Keratinocyte (primary cell): ENCODE results near the gene OR5H1. TPM values are rescaled to one million over a fixed set of nuclear protein-coding genes. Genes with fewer than 3 reads are reported as not detected.
"Not testable (repeated sequence)": the region's sequence is repeated elsewhere in the genome, so short reads cannot be mapped to it uniquely, and the experiment has no call there.

Experiments
- DNase-seq: peaks from one replicate; pipeline ENCODE4 v3.0.0-alpha.2; 2011; ENCODE audit warnings: low read depth, missing footprints, low spot score
- FAIRE-seq: peaks from 2 replicates; lab custom pipeline; 2011; peaks lifted over from hg19 to GRCh38; lab: Jason Lieb, UNC
- H2AFZ ChIP-seq: 2 replicates; pipeline ENCODE4 v1.6.0; 2012; ENCODE audit warnings: low read length, control low read depth, inconsistent platforms; ENCODE audit not compliant: control insufficient read depth
- H3K27ac ChIP-seq: 2 replicates; pipeline ENCODE4 v1.5.1; 2011; ENCODE audit warnings: low read length; ENCODE audit not compliant: control insufficient read depth, insufficient read depth
- H3K27me3 ChIP-seq: 3 replicates; pipeline ENCODE4 v1.6.0; 2011; ENCODE audit warnings: low read length; ENCODE audit not compliant: control insufficient read depth, insufficient read depth; ENCODE audit errors: extremely low read depth
- H3K36me3 ChIP-seq, 2 experiments: 2 replicates in 1 of 2; 3 replicates in 1 of 2; pipeline ENCODE4 v1.5.1; 2011; ENCODE audit warnings: low read length in 2 of 2, mild to moderate bottlenecking in 1 of 2; ENCODE audit not compliant: control insufficient read depth in 2 of 2, insufficient read depth in 2 of 2; ENCODE audit errors: extremely low read depth in 1 of 2
- H3K4me1 ChIP-seq: 3 replicates; pipeline ENCODE4 v1.5.1; 2011; ENCODE audit warnings: low read length; ENCODE audit not compliant: control insufficient read depth, insufficient read depth; ENCODE audit errors: extremely low read depth
- H3K4me2 ChIP-seq: 3 replicates; pipeline ENCODE4 v1.6.0; 2011; ENCODE audit warnings: low read depth, low read length; ENCODE audit not compliant: control insufficient read depth, insufficient read depth; ENCODE audit errors: extremely low read depth
- H3K4me3 ChIP-seq, 3 experiments: fragments of 200-600 bp in 1 of 3; sonication (generic) in 1 of 3; 2 replicates in 2 of 3; 3 replicates in 1 of 3; pipeline ENCODE4 v1.5.1; 2011 to 2016; ENCODE audit warnings: low read length in 3 of 3, mild to moderate bottlenecking in 3 of 3, control low read depth in 2 of 3, inconsistent platforms in 1 of 3, low read depth in 1 of 3, mixed read lengths in 1 of 3, mixed run types in 1 of 3, moderate library complexity in 1 of 3; ENCODE audit not compliant: control insufficient read depth in 2 of 3, insufficient read depth in 2 of 3; ENCODE audit errors: extremely low read depth in 1 of 3
- H3K79me2 ChIP-seq: 2 replicates; pipeline ENCODE4 v1.6.0; 2012; ENCODE audit warnings: low read length; ENCODE audit not compliant: control insufficient read depth, insufficient read depth
- H3K9ac ChIP-seq: 3 replicates; pipeline ENCODE4 v1.6.0; 2011; ENCODE audit warnings: low read length; ENCODE audit not compliant: control insufficient read depth, insufficient read depth; ENCODE audit errors: extremely low read depth
- H3K9me1 ChIP-seq: 3 replicates; pipeline ENCODE4 v1.6.0; 2011; ENCODE audit warnings: low read length; ENCODE audit not compliant: control insufficient read depth, insufficient read depth; ENCODE audit errors: extremely low read depth
- H3K9me3 ChIP-seq: 2 replicates; pipeline ENCODE4 v1.5.1; 2012; ENCODE audit warnings: low read depth, low read length; ENCODE audit not compliant: control insufficient read depth
- H4K20me1 ChIP-seq: 3 replicates; pipeline ENCODE4 v1.6.0; 2011; ENCODE audit warnings: low read length; ENCODE audit not compliant: control insufficient read depth, insufficient read depth; ENCODE audit errors: extremely low read depth
- EZH2 ChIP-seq: IDR thresholded peaks from one replicate; pipeline ENCODE4 v1.6.1; 2012; ENCODE audit warnings: inconsistent platforms, mild to moderate bottlenecking, low read length, moderate library complexity
- dilution Hi-C: fragments of 300-500 bp; cut with MboI; formaldehyde crosslinking; loops from one replicate; pipeline ENCODE4 v1.7.0; 2020; ENCODE audit warnings: low sequenced_read_pairs; ENCODE audit not compliant: extremely low pct_ligation_motif_present
- polyA plus RNA-seq, 5 experiments: library from polyadenylated mRNA; depleted of rRNA in 3 of 5; stranded (reverse) in 3 of 5; stranded (forward) in 1 of 5; unstranded in 1 of 5; fragments of >200 nt; gene quantifications; 1 replicate in 1 of 5; 2 replicates in 3 of 5; 3 replicates in 1 of 5; pipeline versions ENCODE4 v1.2.1 to v1.2.3, GENCODE V29; 2011 to 2012; ENCODE audit warnings: missing spikeins in 2 of 5, low read depth in 1 of 5, low replicate concordance in 1 of 5
- TF ChIP-seq, protein P1 (sequence below), 3 experiments: IDR thresholded peaks in 1 of 3; conservative IDR thresholded peaks in 1 of 3; optimal IDR thresholded peaks in 1 of 3; 2 replicates in 2 of 3; 3 replicates in 1 of 3; pipeline versions ENCODE3 to v1.5.1; 2011; ENCODE audit warnings: low read length in 3 of 3, mild to moderate bottlenecking in 3 of 3, moderate library complexity in 2 of 3, control low read depth in 1 of 3, inconsistent platforms in 1 of 3; ENCODE audit not compliant: insufficient read depth in 2 of 3; ENCODE audit errors: extremely low read depth in 1 of 3

The OR5H1 gene
- polyA plus RNA-seq, 1 donor (not counting 4 experiments of a cell fraction or from before 2014, with no cell fraction given): not detected

DNA sequence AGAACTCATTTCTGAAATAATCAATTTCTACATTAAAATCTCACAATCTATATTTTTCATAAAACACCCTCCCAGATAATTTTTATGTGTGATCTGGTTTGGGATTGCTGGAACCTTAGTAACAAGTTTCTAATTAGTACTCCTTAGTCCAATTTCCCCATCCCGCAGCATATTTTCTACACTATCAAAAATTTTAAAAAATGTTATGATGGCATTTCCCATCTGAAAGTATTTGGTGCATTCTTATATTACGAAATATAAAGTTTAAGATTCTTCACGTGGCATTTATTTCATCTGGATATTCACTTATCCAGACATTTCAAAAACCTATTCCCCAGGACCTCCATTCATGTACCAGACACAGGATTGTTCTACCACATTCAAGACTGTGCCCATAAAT lies 18.2 kb downstream of the OR5H1 start:
- no peak for FAIRE-seq
- Histone ChIP-seq H3K4me1 (no peaks in the 10 kb centered on the region), H3K9me1 (no peaks in the 10 kb centered on the region), H2AFZ (no peak overlapping the region), H3K9ac (no peak overlapping the region), H3K27me3 (no peaks in the 10 kb centered on the region), H3K79me2 (no peaks in the 10 kb centered on the region), H3K9me3 (no peaks in the 10 kb centered on the region), H3K36me3 (no peaks in the 10 kb centered on the region), H3K4me2 (no peak overlapping the region), H3K27ac (no peak overlapping the region), H3K4me3 (no peak overlapping the region), H4K20me1 (no peaks in the 10 kb centered on the region)
- no peak for DNase-seq
- dilution Hi-C loops: no loop called here
- TF ChIP-seq EZH2: no peak
- TF ChIP-seq, protein P1, sequence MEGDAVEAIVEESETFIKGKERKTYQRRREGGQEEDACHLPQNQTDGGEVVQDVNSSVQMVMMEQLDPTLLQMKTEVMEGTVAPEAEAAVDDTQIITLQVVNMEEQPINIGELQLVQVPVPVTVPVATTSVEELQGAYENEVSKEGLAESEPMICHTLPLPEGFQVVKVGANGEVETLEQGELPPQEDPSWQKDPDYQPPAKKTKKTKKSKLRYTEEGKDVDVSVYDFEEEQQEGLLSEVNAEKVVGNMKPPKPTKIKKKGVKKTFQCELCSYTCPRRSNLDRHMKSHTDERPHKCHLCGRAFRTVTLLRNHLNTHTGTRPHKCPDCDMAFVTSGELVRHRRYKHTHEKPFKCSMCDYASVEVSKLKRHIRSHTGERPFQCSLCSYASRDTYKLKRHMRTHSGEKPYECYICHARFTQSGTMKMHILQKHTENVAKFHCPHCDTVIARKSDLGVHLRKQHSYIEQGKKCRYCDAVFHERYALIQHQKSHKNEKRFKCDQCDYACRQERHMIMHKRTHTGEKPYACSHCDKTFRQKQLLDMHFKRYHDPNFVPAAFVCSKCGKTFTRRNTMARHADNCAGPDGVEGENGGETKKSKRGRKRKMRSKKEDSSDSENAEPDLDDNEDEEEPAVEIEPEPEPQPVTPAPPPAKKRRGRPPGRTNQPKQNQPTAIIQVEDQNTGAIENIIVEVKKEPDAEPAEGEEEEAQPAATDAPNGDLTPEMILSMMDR (optimal IDR thresholded peaks at IDR 0.05 in 1 of 3, IDR thresholded peaks at IDR 0.05 in 1 of 3, conservative IDR thresholded peaks at IDR 0.05 in 1 of 3; ENCODE audit: extremely low read depth in 1 of 3, insufficient read depth in 2 of 3, low read length in 3 of 3): no peak

DNA sequence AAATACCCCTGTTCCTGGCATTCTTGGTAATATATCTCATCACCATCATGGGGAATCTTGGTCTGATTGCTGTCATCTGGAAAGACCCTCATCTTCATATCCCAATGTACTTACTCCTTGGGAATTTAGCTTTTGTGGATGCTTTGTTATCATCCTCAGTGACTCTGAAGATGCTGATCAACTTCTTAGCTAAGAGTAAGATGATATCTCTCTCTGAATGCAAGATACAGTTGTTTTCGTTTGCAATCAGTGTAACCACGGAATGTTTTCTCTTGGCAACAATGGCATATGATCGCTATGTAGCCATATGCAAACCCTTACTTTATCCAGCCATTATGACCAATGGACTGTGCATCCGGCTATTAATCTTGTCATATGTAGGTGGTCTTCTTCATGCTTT lies 18.9 kb downstream of the OR5H1 start:
- dilution Hi-C loops, H3K27ac ChIP-seq, H2AFZ ChIP-seq, H3K9me1 ChIP-seq, H3K4me1 ChIP-seq, H3K4me3 ChIP-seq, H3K9me3 ChIP-seq, DNase-seq, H4K20me1 ChIP-seq, H3K9ac ChIP-seq, H3K4me2 ChIP-seq, H3K27me3 ChIP-seq, H3K79me2 ChIP-seq, H3K36me3 ChIP-seq, FAIRE-seq: not testable (repeated sequence)

DNA sequence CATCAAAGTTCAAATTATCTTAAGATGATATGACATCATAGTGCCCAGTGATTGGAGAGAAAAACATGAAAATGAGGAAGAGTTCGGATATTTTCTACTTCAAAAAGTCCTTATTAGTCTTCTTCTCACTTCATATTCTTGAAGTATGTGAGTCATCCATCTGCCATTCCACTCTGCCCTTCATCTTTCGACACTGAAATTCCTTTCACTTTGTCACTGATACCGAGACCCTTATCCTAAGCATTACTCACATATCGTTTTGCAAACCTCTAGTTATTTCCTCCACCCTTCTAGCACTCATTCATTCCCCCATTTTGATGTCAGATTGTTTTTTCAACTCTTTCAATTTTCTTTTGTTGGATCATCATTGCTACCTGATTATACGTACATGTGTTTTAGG lies 20.7 kb downstream of the OR5H1 start:
- no peaks in the 10 kb centered on the region for H4K20me1 ChIP-seq
- H2AFZ ChIP-seq: no peak overlapping the region
- no peak overlapping the region for H3K4me3 ChIP-seq
- FAIRE-seq: no peak
- no peaks in the 10 kb centered on the region for H3K36me3 ChIP-seq
- no peak for TF ChIP-seq EZH2
- TF ChIP-seq, protein P1 (optimal IDR thresholded peaks at IDR 0.05 in 1 of 3, IDR thresholded peaks at IDR 0.05 in 1 of 3, conservative IDR thresholded peaks at IDR 0.05 in 1 of 3; ENCODE audit: extremely low read depth in 1 of 3, insufficient read depth in 2 of 3, low read length in 3 of 3): no peak
- no peaks in the 10 kb centered on the region for H3K9me1 ChIP-seq
- H3K27me3 ChIP-seq: no peaks in the 10 kb centered on the region
- no peaks in the 10 kb centered on the region for H3K79me2 ChIP-seq
- no peak overlapping the region for H3K9ac ChIP-seq
- no peak for DNase-seq
- no peak overlapping the region for H3K27ac ChIP-seq
- H3K4me2 ChIP-seq: no peak overlapping the region
- H3K9me3 ChIP-seq: no peaks in the 10 kb centered on the region
- dilution Hi-C loops: no loop called here
- H3K4me1 ChIP-seq: no peaks in the 10 kb centered on the region
